22Rv1 (cell line): ENCODE results near the gene SARDH.
"Not testable (repeated sequence)": the region's sequence is repeated elsewhere in the genome, so short reads cannot be mapped to it uniquely, and the experiment has no call there.

Experiments
- H3K27ac ChIP-seq: fragments of 450-650 bp; 2 replicates; pipeline ENCODE4 v1.5.1; 2017
- ZFX ChIP-seq: fragments of 450-650 bp; IDR thresholded peaks from 2 replicates; pipeline ENCODE4 v1.6.1; 2017; ENCODE audit warnings: antibody characterized with exemption, borderline replicate concordance
- TF ChIP-seq, protein P1 (sequence below): fragments of 450-650 bp; IDR thresholded peaks from 2 replicates; pipeline ENCODE4 v1.5.1; 2017; ENCODE audit warnings: mild to moderate bottlenecking

SARDH gene

DNA sequence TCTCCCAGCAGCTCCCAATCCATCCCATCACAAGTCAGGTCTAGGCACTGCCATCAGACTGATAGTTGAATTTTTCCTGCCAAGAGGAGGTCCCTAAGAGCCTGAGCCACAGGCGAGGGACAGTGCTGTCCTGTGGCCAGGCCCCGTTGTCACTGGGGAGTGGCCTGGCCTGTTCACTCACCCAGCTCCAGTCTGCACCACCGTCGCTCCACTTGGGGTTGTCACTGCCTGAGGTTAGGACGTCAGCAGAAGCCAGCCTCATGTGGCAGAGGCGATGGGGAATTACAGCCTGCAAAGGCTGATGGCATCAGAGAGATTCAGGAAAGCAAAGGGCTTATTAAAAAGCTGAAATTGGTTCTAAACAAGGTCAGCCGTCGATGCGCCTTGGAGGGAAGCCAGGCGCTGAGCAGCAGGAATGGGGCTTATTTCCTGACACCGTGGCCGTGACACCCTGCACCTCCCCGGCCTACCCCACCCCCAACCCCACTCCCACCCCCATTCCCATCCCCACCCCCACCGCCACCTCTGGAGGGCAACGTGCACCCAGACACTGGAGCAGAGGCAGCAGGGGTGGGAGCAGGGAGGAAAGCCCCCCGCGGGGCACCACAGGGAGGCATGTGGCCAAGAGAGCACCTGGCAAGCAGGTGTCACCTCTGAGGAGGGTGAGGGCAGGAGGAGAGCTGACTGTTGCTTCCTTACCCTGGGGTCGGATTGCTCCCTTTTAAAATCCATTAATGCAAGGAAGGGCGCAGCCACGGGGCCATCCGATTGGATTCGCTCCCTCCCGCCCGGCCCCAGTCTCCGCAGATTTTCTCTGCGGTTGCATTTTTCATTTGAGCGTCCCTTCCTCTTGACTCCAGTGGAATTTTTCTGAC lies 105.1 kb downstream of the SARDH start:
- no peak for TF ChIP-seq ZFX
- TF ChIP-seq, protein P1, sequence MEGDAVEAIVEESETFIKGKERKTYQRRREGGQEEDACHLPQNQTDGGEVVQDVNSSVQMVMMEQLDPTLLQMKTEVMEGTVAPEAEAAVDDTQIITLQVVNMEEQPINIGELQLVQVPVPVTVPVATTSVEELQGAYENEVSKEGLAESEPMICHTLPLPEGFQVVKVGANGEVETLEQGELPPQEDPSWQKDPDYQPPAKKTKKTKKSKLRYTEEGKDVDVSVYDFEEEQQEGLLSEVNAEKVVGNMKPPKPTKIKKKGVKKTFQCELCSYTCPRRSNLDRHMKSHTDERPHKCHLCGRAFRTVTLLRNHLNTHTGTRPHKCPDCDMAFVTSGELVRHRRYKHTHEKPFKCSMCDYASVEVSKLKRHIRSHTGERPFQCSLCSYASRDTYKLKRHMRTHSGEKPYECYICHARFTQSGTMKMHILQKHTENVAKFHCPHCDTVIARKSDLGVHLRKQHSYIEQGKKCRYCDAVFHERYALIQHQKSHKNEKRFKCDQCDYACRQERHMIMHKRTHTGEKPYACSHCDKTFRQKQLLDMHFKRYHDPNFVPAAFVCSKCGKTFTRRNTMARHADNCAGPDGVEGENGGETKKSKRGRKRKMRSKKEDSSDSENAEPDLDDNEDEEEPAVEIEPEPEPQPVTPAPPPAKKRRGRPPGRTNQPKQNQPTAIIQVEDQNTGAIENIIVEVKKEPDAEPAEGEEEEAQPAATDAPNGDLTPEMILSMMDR = no peak
- no peak overlapping the region for H3K27ac ChIP-seq

DNA sequence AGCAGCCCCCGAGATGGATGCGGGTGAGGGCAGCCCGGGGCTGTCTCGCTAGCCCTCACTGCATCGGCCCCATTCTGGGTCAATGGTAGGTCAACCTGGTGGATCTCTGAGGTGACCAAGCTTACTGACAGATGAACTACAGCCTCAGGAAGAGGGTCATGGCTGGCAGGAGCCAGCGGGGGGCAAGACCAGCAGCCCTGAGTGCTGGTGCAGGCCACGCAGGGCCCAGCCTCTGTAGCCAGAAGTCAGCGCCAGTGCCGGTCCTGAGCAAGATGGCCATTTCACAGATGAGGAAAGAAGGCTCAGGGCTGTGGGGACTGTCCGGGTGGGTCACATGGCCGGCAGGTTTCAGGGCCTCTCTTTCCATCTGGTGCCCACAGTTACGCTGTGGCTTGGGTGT lies 107.0 kb downstream of the SARDH start:
- TF ChIP-seq, protein P1 = no peak
- TF ChIP-seq ZFX = no peak
- no peak overlapping the region for H3K27ac ChIP-seq

DNA sequence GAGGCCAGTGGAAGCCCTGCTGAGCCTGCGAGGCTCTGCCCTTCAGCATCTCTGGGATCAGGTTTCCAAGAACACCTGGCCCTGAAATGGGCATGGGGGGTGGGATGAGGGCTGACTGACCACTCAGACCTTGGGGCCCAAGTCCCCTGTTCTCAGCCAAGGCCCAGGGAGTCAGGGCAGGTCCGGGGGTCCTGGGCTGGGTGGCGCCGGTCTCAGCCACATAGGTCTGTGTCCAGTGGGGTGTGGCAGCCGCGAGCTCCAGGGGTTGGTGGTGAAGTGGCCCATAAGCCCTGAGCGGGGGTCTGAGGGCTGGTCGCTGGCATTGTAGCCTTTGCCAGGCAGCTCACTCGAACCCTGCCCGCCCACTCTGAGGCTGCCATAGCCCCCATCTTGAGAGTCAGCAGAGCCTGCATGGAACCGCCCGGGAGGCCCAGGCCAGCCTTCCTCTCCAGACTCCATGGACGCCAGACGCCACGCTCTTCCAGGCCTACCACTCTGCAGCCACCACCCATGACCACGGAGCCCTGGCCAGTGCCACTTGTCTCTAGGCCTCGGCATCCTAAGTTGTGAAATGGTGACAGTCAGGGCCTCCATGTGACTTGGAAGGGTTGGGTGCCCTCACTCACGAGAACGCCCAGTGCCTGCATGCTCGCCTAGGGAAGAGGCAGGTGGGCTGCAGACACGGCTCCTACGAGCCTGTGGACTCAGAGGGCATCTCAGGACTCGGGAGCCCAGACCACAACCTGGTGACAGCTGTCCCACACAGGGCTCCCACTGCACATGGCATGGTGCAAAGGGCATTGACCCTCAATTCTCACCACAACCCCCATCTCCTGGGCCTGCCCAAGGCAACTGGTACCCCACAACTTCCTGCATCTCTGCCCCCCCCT lies 108.7 kb downstream of the SARDH start:
- TF ChIP-seq, protein P1 = no peak
- no peak for TF ChIP-seq ZFX

DNA sequence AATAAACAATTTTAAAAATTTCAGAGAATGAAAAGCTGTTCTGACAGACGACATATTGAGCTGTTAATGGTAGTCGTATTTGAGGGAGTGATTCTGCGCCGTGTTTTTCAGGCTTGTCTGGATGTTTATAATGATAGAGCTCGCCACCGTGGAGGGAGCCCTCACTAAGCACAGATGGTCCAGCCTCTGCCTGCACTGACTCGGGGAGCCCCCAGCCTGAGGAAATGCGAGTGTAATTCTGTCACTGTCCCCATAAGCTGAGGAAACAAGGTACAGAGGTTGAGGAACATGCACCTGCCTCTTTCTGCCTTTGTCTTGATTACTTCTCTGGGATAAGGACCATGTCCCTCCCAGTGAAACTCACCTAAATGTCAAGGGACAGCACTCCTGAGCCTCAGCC lies 109.4 kb downstream of the SARDH start:
- H3K27ac ChIP-seq = no peak overlapping the region

More for the DNA sequence above, 108.7 kb downstream of the SARDH start:
- H3K27ac ChIP-seq = no peak overlapping the region

DNA sequence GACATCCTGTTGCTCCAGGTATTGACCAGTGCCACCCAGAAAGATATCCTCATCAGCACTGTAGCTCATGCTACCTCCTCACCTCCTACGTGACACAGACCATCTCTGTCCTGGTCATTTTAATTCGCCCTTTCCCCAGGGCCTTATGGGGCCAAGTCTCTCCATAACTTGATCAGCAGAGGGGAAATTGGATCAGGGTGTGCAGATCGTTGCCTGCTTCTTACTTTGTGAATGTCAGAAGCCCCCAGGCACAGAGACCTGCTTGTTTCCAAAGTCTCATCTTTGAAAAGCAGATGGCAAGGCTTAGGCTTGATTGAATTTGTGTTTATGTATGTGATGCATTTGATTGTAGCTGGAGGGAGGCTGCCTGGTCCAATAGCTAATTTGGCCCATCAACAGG lies 110.8 kb downstream of the SARDH start:
- TF ChIP-seq ZFX = no peak
- TF ChIP-seq, protein P1 = no peak
- no peak overlapping the region for H3K27ac ChIP-seq

More for the DNA sequence above, 109.4 kb downstream of the SARDH start:
- TF ChIP-seq, protein P1 = no peak
- no peak for TF ChIP-seq ZFX

DNA sequence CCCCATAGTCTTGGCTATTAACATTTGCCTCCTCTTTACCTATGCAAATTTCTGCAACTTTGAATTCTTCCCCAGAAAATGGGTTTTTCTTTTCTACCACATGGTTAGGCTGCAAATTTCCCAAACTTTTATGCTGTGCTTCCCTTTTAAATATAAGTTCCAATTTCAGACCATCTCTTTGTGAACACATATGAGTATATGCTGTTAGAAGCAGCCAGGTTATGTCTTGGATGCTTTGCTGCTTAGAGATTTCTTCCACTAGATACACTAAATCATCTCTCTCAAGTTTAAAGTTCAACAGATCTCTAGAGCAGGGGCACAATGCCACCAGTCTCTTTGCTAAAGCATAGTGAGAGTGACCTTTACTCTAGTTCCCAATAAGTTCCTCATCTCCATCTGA lies 112.1 kb downstream of the SARDH start:
- not testable (repeated sequence) for H3K27ac ChIP-seq

DNA sequence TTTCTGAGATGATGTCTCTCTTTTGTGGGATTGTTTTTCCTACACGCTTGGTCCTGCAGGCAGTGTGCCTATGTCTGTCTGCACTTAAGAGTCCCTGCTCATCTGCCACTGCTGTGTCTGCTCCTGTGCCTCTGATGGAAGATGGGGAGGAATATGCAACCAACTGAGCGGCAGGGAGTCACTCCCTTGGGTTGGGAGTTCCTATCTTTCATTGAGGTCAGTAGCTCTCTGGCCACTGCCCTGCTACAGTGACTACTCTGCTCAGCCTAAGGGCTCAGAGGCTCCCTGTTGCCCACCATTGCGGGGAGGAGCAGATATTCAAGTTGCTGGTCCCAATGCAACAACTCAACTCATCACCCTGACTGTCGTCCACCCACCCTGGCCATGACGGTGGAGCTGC lies 115.6 kb downstream of the SARDH start:
- TF ChIP-seq, protein P1 = no peak
- no peak for TF ChIP-seq ZFX

More for the DNA sequence above, 115.6 kb downstream of the SARDH start:
- H3K27ac ChIP-seq = no peak overlapping the region
